GM21717 (cell line): ENCODE results near the gene TGFBR3L.
"Not testable (repeated sequence)": the region's sequence is repeated elsewhere in the genome, so short reads cannot be mapped to it uniquely, and the experiment has no call there.

Source experiments
- ATAC-seq: cut with Tn5 transposase; IDR thresholded peaks from one replicate; pipeline ENCODE4 v1.9.1; 2021; ENCODE audit warnings: mild to moderate bottlenecking, moderate library complexity; ENCODE audit not compliant: unreplicated experiment

The TGFBR3L gene

GRCh38 chr19:7916103-7916954 is 1.7 kb downstream of the TGFBR3L start:
- no peak for ATAC-seq

- no peak for ATAC-seq
Observed at GRCh38 chr19:7916955-7917266, 2.3 kb downstream of the TGFBR3L start.

DNA sequence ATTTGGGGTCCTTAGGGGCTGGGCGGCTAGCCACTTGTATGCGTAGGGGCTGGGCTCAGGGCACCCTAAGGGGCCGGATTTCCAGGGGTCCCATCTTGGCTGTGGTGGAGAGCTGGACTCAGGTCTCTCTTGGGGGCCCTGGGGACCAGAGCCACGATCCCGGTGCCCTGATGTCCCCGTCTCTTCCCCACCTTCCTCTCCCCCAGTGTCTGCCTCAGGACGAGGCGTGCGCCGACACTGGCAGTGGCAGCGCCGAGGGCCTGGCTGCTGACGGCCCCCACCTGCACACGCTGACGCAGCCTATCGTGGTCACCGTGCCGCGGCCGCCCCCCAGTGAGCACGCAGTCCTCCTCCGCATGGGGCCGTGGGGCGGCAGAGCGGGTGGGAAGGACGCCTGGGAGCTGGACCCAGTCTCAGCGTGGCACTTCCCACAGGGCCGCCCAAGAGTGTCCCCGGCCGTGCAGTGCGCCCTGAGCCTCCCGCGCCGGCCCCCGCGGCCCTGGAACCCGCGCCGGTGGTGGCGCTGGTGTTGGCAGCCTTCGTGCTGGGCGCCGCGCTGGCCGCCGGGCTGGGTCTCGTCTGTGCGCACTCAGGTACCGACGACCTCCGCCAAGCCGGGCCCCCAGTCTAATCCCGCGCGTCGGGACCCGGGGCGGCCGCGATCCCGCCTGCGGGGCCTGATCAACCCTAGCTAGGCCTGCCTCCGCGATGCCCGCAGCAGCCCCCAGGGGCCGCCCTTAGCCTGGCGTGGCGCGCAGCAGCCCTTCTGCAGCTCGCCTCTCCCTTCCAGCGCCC is 2.8 kb downstream of the TGFBR3L start:
- ATAC-seq: no peak

DNA sequence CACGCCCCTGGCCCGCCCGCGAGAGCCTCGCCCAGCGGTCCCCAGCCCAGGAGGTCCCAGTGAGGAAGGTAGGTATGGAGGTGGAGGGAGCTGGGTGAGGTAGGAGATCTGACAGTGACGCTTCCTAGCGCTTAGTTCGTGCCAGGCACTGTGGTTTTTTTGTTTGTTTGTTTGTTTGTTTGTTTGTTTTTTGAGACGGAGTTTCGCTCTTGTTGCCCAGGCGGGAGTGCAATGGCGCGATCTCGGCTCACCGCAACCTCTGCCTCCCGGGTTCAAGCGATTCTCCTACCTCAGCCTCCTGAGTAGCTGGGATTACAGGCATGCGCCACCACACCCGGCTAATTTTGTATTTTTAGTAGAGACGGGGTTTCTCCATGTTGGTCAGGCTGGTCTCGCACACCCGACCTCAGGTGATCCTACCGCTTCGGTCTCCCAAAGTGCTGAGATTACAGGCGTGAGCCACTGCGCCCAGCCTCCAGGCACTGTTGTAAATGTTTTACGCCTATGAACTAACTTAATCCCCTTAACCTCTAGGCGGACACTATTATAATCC is 3.5 kb downstream of the TGFBR3L start:
- ATAC-seq: not testable (repeated sequence)

DNA sequence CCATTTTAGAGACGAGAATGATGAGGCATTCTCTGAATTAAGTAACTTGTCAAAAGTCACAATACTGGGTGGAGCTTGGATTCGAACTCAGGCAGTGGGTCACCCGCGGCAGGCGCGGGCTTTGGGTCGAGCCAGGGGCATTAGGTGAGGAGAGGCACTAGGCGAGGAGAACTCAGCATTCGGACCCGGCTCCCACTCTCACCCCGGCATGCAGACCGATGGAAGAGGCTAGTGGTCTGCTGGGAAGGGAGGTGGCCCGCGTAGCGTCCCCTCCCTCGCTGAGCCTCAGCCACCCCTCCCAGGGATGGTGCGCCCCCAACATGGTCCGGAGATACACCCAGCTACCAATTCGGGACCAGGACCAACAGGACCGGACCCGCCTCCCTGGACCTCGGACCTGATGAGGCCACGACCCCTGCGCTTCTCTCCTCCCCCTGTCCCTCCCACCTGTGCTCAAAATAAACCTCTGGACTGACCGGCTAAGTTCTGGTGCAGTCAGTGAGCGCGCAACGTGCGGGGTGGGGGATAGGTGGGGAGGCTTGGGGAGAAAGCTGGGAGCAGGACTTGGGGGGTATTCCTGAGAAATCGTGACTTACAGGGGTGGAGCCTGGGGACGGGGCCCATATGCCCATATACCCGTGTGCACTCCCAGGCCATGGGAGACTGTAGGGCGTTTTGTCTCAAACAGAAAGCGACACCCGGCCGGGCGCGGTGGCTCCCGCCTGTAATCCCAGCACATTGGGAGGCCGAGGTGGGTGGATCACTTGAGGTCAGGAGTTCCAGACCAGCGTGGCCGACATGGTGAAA is 4.2 kb downstream of the TGFBR3L start:
- ATAC-seq: no peak

DNA sequence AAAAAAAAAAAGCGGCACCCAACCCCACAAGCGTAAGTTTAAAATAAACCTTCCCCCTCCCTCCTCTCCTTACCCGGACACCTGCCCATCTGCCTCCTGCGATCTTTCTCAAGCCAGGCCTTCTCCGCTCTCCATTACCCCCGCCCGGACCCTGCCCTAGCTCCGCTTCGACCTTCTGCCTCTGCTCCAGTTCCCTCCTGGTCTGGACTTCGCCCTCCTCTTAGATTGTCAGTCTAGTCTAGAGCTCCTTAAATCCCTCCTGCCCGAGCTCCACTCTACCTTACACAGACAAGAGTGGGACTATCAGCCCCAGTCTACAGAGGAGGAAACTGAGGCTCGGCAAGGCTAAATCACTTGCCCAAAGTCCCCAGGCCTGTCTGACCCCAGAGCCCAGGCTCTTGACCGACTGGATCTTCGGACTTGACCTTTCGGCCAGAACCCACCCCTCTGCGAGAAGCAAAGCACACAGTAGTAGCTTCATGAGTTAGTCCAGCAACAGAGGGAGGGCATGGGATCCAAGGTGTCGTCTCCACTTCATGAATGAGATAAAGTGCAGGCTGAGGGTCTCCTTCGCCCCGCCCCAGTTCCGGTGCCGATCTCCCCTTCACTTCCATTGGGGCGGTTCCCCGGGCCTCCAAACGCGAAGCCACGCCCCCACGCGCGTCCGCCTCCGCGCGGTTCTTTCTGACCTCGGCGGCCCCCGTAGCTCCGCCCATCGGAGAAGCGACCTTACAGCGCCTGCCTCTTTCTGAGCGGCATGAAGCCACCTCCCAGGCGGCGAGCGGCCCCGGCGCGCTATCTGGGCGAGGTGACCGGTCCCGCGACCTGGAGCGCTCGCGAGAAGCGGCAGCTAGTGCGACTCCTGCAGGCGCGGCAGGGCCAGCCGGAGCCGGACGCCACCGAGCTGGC is 5.2 kb downstream of the TGFBR3L start, which contains the start of gene SNAPC2:
Gene SNAPC2, plus strand, starts transcription at position 729 of the 909 bp plus-strand sequence. Its CDS starts 29 bp downstream, at position 758.
- peak; percentile 42 for ATAC-seq

DNA sequence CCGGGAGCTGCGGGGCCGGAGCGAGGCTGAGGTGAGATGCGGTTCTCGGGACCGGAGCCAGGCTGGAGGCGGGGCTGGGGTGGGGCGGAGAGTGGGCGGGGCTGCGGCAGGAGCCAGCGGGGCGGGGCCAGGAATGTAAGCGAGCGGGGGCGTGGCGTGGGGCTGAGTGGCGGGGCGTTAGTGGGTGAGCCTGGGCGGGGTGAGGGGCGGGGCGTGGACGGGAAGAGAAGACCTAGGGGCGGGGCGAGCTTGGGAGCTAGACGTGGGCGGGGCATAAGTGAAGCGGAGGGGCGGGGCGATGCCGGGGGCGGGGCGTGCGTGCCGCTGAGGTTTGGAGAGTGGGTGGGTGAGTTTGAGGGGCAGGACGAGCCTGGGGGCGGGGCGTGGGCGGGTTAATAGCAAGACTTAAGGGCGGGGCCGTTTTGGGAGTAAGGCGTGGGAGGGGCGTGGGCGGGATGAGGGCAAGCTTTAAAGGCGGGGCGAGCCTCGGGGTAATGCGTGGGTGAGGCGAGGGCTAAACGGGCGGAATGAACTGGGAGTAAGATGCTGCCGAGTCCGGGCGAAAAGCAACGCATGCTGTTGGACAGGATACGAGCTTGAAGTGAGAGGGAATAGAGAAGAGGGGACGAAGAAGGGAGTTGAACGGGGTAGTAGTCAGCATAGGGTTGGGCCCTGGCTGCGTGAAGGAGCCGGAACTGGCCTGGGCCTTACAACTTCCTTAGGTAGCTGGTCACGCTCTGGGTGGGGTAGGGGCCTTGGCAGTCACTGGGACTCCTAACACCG is 6.1 kb downstream of the TGFBR3L start:
- peak; percentile 20 for ATAC-seq

GRCh38 chr19:7921302-7921966 is 6.8 kb downstream of the TGFBR3L start:
- ATAC-seq: no peak

DNA sequence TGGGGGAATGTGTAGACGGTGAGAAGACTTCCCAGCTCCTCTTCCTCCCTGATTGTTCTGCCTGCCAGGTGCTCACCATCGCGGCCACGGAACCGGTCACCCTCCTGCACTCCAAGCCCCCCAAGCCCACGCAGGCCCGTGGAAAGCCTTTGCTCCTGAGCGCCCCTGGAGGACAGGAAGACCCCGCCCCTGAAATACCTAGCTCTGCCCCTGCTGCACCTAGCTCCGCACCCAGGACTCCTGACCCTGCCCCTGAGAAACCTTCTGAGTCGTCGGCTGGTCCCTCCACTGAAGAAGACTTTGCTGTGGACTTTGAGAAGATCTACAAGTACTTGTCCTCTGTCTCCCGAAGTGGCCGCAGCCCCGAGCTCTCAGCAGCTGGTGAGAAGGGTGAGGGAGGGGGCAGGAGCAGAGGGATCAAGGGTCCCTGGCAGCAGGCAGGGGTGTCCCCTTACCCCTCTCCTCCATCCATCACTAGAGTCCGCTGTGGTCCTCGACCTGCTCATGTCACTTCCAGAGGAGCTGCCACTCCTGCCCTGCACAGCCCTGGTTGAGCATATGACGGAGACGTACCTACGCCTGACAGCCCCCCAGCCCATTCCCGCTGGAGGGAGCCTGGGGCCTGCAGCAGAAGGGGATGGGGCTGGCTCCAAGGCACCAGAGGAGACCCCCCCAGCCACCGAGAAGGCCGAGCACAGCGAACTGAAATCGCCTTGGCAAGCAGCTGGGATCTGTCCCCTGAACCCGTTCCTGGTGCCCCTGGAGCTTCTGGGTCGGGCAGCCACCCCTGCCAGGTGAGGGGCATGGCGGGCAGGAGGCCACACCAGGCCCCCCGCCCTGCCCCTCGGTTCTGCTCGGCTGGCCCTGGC is 7.6 kb downstream of the TGFBR3L start:
- no peak for ATAC-seq

DNA sequence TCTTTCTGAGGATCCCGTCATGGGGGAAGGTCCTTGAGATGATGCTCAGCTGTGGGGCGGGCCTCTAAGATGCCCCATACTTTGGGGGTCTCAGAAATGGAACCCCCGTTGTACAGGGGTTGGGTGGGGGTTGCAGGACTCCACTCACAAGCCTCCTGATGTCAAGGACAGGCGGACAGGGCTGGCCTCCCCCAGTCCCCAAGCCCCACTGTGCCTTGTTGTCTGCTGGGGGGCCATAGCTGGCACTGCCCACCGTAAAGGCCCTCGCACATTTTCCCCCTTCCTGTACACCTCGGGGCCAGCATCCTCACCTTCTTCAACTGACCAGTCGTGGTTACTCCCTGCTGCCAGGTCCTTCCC is 8.2 kb downstream of the TGFBR3L start:
- ATAC-seq: no peak

DNA sequence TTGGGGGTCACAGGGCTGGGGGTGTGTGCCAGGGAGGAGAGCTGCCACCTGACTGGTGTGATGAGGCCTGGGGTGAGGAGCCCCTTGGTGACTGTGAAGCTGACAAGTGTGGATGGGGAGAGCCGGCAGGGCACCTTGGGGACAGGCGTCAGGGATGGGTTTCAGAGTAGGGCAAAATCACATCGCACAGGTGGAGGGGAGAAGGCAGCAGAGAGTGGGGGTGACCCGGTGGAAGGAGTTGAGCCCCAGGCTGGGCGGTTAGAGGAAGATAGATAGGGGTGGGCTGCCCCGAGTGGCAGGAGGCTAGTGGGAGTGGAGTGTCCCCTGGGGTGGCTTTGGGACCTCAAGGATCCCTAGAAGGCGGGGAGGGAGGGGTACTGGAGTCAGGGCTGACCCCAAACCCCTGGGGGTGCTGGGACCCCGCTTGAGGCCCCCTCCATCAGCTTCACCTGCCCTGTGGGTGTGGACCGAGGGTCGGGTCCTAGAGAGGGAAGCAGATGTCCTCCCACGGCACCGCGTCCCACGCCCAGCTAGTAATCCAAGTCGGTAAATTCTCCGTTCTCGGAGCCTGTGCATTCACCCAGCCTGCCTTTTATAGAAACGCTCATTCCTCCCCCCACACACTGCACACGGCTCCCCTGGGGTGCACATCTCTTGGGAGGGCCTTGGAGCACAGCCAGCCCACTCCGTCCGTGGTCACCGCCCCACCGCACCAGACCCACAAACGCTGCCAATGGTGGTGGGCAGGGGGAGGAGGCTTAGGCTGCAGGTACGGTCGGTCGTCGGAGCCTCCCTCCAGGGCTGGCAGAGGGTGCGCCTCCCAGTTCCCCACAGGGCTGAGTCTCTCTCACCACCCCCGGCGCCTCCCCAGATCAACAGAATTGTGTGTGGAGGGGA is 8.9 kb downstream of the TGFBR3L start:
- ATAC-seq: no peak

DNA sequence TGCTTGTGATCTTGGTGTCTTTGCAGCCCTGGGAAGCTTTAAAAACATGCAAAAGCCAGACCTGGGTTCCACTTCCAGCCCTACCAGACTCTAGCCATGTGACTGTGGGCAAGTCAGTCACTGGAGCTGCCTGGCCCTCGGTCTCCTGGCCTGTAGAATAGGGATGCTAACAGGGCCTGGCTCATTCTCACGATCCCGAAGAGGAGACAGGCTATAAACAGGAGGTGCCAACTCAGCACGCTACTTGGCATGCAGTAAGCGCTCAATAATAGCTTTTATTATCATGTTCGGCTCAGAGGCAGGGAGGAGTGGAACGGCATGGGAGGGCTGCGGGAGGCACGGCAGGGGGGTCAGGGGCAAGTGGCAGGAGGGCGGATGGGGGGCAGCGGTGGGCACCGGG is 9.6 kb downstream of the TGFBR3L start:
- ATAC-seq: no peak

DNA sequence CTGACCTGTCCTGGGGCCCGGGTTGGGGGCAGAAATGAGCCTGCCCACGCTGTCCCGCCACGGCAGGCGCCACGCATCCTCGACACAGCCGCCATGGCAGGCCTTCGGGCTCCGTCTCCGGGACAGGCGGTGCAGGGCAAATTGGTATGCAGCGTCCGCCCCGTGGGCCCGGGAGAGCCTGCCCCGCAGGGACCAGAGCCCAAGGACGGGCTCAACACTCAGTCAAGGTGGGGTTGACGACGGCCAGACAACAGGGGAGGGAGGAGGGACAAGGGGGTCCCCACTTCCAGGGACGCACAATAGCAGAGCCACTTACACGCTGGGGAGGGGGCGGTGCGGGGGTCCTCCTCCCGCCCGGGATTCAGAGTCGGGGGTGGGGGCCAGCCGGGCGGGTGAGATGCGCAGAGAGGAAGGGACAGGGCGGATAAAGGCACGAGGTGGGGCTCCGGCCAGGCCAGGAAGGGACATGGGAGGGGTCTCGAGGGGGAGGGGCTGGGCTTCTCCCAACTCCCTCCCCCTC is 10.1 kb downstream of the TGFBR3L start:
- no peak for ATAC-seq

DNA sequence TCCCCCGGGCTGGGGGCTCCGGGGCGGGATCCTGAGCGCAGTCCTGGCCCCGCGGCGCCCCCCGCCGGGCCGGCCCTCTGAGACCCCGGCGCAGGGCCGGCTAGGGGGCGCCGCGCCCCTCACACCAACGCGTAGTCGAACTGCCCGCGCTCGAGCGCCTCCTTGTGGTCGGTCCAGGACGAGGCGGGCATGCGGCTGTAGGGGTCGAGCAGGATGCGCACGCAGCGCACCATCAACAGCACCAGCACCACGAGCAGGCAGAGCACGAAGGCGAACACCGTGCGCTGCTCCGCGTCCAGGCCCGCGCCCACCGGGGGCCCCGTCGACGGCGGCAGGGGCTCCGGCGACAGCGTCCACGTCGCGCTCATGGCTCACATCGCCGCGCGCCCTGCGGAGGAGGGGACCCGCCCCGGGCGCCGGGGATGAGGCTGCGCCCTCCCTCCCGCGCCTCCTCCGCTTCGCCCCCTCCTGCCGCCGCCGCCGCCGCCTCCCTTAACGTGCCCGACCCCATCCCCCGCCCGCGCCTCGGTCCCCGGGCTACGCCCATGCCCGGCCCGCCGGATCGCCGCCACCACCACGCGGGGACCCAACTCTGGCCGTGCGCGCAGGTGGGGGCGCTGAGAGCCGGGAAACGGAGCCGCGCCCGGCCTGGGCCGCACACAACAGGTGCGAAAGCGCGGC is 10.7 kb downstream of the TGFBR3L start:
- no peak for ATAC-seq

GRCh38 chr19:7926021-7926726 is 11.5 kb downstream of the TGFBR3L start, which contains the start of gene CTXN1:
TSS of gene CTXN1 (minus strand) at chr19:7926135. CDS start at chr19:7925538, 597 bp downstream.
- no peak for ATAC-seq
